Measurements from ENCODE around the gene DNASE2.
A peak's percentile ranks its signal among the peaks of the same experiment; 100 is the strongest.

Gene DNASE2

DNA sequence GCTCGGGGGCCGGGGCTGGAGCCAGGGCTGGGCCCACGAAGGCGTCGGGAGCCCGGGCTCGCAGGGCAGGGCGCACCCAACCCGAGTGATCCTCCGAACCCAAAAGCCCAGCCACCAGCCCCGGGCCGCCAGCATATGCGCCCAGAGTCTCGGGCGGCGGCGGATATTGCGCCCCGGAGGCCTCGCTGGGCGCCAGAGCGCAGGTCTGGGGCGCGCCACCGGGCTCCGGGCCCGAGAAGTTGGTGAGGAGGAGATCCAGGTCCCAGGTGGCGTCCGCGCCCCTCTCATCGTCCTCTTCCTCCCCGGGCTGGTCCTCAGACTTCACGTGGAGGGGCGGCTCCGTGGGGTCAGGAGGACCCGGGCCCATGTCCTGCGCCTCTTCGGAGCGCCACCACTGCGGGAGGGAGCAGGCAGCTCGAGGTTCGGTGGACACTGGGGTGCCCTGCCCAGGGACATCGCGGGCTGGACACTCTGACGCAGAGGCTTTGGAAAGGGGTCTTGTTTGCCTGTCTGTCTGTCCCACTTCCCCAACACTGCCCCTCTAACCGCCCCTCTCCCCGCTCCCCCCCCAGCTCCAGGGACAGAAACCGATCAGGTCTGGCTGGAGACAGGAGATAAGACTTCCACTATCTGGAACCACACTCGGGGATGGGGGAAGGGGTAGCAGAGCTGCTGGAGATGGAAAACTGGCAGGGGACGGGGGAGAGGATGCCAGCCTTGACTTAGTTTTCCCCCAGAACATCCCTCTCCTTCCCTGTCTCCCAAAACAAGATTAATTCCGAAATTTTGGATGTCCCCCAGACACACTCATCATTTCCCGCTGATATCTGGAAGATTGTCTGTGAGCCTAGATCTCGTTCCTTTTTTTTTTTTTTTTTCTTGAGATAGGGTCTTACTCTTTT is 4.8 kb upstream of the DNASE2 start:
- no peak for DNase-seq

DNA sequence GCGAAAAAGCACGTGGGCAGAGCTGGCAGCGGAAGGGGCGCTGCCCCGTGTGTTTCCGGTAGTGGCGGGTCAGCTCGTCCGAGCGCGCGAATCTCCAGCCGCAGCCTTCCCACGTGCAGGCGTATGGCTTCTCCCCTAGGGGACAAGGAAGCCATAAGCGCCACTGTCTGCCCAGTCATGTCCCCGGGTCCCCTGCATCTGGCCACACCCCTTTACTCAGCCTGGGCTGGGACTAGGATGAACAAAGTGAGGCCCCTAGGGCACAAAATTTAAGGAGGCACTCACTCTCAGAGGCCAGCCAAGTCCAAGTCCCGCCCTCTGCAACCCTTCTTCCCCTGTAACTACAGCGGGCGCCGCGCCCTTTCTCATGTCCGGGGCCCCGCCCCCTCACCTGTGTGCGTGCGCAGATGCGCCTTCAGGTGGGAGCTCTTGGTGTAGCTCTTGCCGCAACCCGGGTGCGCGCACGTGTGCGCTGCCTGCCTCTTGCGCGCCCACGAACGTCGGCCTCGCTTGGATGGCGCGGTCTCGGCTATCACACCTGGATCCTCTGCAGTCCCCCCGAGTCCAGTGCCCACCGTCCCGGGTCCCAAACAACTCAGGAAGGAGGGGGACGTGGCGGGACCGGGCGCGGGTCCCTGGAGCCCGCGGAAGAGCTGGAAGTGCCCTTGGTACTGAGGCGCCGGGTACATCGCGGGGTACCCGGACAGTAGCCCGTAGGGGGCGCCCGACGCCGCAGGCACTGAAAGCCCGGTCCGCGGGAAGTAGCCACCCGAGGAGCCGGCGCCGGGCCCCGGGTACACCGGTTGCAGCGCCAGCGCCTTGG is 3.9 kb upstream of the DNASE2 start:
- peak; percentile 94 for DNase-seq

GRCh38 chr19:12884627-12884925 is 3.3 kb upstream of the DNASE2 start:
- no peak for DNase-seq

GRCh38 chr19:12884202-12884601 is 3.0 kb upstream of the DNASE2 start:
- DNase-seq, result no peak

DNA sequence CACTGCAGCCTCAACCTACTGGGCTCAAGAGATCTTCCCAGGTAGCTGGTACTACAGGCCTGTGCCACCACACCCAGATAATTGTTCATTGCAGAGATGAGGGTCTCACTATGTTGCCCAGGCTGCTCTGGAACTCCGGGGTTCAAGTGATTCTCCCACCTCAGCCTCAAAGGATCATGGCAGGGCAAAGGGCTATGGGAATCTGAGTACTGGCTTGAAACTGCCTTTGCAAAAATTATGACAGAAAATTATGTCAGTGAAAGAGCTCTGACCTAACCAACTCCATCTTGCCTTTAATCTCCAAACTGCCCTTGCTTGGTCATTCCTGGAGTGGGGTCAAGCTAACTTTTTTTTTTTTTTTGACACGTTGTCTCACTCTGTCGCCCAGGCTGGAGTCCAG is 1.3 kb upstream of the DNASE2 start:
- DNase-seq, result no peak

DNA sequence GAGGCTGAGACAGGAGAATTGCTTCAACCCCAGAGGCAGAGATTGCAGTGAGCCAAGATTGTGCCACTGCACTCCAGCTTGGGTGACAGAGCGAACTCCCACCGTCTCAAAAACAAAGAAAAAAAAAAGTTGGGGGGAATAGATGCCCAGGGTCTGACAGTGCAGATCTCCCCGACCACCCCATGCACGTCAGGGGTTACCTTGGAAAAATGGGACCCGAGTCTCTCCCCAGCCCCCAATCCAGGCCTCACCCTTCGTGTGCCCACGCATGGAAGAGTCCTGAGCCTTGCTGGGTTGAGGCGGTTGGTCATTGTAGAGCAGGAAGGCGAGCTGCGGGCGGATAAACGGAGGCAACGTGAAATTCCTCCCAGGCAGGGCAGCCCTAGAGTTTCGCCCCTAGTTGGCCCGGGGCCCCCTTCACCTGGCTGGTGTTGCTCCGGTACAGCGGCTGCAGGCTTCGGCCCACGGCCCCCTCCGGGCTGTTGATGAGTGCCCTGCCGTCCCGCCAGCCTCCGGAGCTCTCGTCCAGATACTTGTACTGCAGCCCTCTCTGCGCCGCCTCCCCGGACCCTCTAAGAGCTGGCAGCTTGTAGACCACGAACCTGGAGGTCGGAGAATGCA is 588 bp downstream of the DNASE2 start:
- DNase-seq, result no peak

- DNase-seq, result no peak
Measured at GRCh38 chr19:12875086-12875485, 6.2 kb downstream of the DNASE2 start.

- DNase-seq, result no peak
Measured at GRCh38 chr19:12873891-12874745, 7.1 kb downstream of the DNASE2 start.

GRCh38 chr19:12872941-12873890 is 8.0 kb downstream of the DNASE2 start:
- DNase-seq, result peak; percentile 54

DNA sequence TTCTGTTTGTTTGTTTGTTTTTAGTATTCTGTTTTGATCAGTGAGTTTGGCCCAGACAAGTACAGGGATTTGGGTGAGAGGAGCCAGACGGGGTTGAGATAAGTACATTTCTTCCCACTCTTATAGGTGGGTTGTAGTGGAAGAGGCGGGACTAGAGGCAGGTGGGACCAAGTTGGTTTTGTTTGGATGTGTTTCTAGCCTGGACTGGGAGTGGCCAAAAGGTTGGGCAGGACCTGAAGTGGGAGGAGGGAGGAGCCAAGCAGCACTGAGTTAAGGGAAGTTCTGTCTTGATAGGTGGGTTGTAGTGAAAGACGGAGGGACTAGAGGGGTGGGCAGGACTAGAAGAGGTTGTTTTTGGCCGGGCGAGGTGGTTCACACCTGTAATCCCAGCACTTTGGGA is 9.0 kb downstream of the DNASE2 start:
- DNase-seq, result no peak

- no peak for DNase-seq
Measured at GRCh38 chr19:12871681-12872080, 9.6 kb downstream of the DNASE2 start.

- no peak for DNase-seq
Measured at GRCh38 chr19:12868540-12869112, 12.6 kb downstream of the DNASE2 start.

- DNase-seq, result peak; percentile 55
Measured at GRCh38 chr19:12867120-12868099, 13.8 kb downstream of the DNASE2 start.

DNA sequence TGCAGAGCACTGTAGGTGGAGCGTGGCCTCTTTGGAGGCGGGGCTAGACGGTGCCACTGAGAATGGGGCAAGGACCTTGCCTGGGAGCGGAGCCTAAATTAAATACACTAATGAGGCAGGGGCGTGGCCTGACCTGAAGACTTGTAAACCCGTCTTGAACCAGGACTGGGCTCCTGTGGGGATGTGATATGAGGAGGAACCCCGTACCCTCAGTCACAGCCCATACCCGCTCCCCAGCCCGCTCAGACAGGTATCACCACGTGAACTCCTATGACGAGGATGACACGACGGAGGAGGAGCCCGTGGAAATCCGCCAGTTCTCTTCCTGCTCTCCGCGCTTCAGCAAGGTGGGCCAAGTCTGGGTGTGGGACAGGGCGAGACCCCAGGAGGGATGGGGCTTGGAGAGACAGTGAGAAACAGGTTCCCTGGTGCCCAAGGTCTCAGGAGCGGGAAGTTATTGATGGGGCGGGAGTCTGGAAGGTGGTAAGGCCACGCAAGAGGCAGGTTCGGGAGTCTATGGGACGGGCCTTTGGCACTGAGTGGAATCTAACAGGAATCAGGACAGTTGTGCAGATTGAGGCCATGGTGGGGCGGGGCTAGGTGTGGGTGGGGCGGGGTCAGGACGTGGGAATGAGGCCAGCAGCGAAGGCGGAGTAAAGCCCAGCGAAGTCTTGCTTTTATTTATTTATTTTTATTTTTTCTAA is 14.7 kb downstream of the DNASE2 start:
- no peak for DNase-seq

DNA sequence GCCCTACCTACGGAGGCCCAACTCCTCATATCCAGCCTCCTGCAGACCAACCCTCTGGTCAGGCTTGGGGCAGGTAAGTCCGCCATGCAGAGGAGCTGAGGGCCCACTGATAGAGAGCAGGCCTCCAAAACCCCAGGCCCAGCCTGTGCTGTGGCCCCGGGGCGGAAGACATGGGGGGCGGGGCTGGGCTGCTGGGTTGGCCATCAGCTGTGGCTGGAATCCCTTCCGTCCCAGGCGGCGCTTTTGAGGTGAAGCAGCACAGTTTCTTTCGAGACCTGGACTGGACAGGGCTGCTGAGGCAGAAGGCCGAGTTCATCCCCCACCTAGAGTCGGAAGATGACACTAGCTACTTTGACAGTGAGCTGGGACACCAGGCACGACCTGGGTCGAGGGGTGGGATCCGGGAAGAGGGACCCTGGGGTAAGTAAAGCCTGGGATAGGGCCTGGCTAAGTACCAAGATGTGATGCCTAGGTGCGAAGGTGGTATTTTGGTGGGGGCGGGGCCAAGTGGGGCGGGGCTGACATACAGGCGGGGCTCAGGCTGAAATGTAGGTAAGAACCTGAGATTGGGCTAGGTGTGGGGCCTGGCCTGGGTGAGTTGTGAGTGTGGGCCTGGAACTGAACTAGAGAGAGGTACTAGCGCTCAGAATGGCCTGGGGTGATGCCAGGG is 15.4 kb downstream of the DNASE2 start:
- DNase-seq, result no peak

GRCh38 chr19:12864721-12865715 is 16.2 kb downstream of the DNASE2 start:
- DNase-seq, result no peak

GRCh38 chr19:12864143-12864542 is 17.1 kb downstream of the DNASE2 start:
- DNase-seq, result no peak
